DMS 273 treated with DMSO at 0.1 percent for 48 hours (cell line): Measurements from ENCODE around the gene TBC1D1.

Experiments used
- DNase-seq: peaks from one replicate; lab custom pipeline; 2025; lab: John Stamatoyannopoulos, UW

Gene TBC1D1

GRCh38 chr4:37991623-37992410 lies 100.9 kb downstream of the TBC1D1 start:
- no peak for DNase-seq

GRCh38 chr4:37993806-37994205 lies 102.9 kb downstream of the TBC1D1 start:
- DNase-seq = no peak

- no peak for DNase-seq
These were observed 103.7 kb downstream of the TBC1D1 start for GRCh38 chr4:37994569-37994968.

- no peak for DNase-seq
These were observed 104.5 kb downstream of the TBC1D1 start for GRCh38 chr4:37995299-37995821.

GRCh38 chr4:37995981-37996775 lies 105.3 kb downstream of the TBC1D1 start:
- no peak for DNase-seq

GRCh38 chr4:37998226-37998625 lies 107.3 kb downstream of the TBC1D1 start:
- no peak for DNase-seq

GRCh38 chr4:37999000-37999716 lies 108.3 kb downstream of the TBC1D1 start:
- no peak for DNase-seq

GRCh38 chr4:37999965-38000364 lies 109.1 kb downstream of the TBC1D1 start:
- DNase-seq = no peak

GRCh38 chr4:38001927-38002326 lies 111.0 kb downstream of the TBC1D1 start:
- DNase-seq = no peak

- no peak for DNase-seq
These were observed 111.7 kb downstream of the TBC1D1 start for GRCh38 chr4:38002451-38003071.

GRCh38 chr4:38003102-38003501 lies 112.2 kb downstream of the TBC1D1 start:
- no peak for DNase-seq

GRCh38 chr4:38003628-38004027 lies 112.7 kb downstream of the TBC1D1 start:
- no peak for DNase-seq

GRCh38 chr4:38004062-38004461 lies 113.2 kb downstream of the TBC1D1 start:
- DNase-seq = no peak

GRCh38 chr4:38004887-38005286 lies 114.0 kb downstream of the TBC1D1 start:
- no peak for DNase-seq

GRCh38 chr4:38005637-38006036 lies 114.8 kb downstream of the TBC1D1 start:
- no peak for DNase-seq

- no peak for DNase-seq
These were observed 116.8 kb downstream of the TBC1D1 start for GRCh38 chr4:38007645-38008044.

GRCh38 chr4:38008571-38009021 lies 117.7 kb downstream of the TBC1D1 start:
- no peak for DNase-seq

- DNase-seq = no peak
These were observed 118.5 kb downstream of the TBC1D1 start for GRCh38 chr4:38009421-38009820.

GRCh38 chr4:38009949-38010348 lies 119.1 kb downstream of the TBC1D1 start:
- DNase-seq = no peak

- DNase-seq = no peak
These were observed 120.8 kb downstream of the TBC1D1 start for GRCh38 chr4:38011511-38012162.
